Stimulated activated CD8-positive, alpha-beta memory T cell treated with anti-CD3 and anti-CD28 coated beads, Interleukin-7, amount 100 ng/mL, for 48 hours (primary cell): ENCODE data around the gene MME.

Experiments used
- DNase-seq, 2 donors: peaks; one replicate each; pipeline ENCODE4 v3.0.0-alpha.2; 2020; ENCODE audit warnings: low read depth in 1 of 2; ENCODE audit errors: extremely low read depth in 1 of 2

Gene MME

GRCh38 chr3:155230382-155230781 lies 150.3 kb downstream of the MME start:
- no peak for DNase-seq

- DNase-seq: no peak
These were observed 151.7 kb downstream of the MME start for GRCh38 chr3:155231792-155232191.

- DNase-seq: no peak
These were observed 152.5 kb downstream of the MME start for GRCh38 chr3:155232605-155233004.

- no peak for DNase-seq
These were observed 153.1 kb downstream of the MME start for GRCh38 chr3:155233213-155233612.
